ENCODE measurements around the gene SUV39H2.
"Not testable (repeated sequence)": the region's sequence is repeated elsewhere in the genome, so short reads cannot be mapped to it uniquely, and the experiment has no call there.

Gene SUV39H2

GRCh38 chr10:14936584-14936983 lies 57.9 kb downstream of the SUV39H2 start:
- no peak for DNase-seq (ENCODE audit: low read depth)

GRCh38 chr10:14938971-14939370 lies 60.3 kb downstream of the SUV39H2 start:
- DNase-seq (ENCODE audit: low read depth) = not testable (repeated sequence)

- DNase-seq (ENCODE audit: low read depth) = not testable (repeated sequence)
Measured at GRCh38 chr10:14942147-14942949, 63.7 kb downstream of the SUV39H2 start.

GRCh38 chr10:14942950-14943338 lies 64.3 kb downstream of the SUV39H2 start:
- DNase-seq (ENCODE audit: low read depth) = not testable (repeated sequence)

- DNase-seq (ENCODE audit: low read depth) = no peak
Measured at GRCh38 chr10:14945108-14945507, 66.4 kb downstream of the SUV39H2 start.

GRCh38 chr10:14947268-14947667 lies 68.6 kb downstream of the SUV39H2 start:
- DNase-seq (ENCODE audit: low read depth) = no peak

- no peak for DNase-seq (ENCODE audit: low read depth)
Measured at GRCh38 chr10:14949291-14949690, 70.6 kb downstream of the SUV39H2 start.

GRCh38 chr10:14952851-14953423 lies 74.3 kb downstream of the SUV39H2 start:
- no peak for DNase-seq (ENCODE audit: low read depth)

- no peak for DNase-seq (ENCODE audit: low read depth)
Measured at GRCh38 chr10:14953424-14954000, 74.8 kb downstream of the SUV39H2 start.

All from activated T-cell treated with anti-CD3 and anti-CD28 coated beads for 24 hours (primary cell).